G401 (cell line): ENCODE data around the gene ZNF804B. TPM values are rescaled to one million over a fixed set of nuclear protein-coding genes. Genes with fewer than 3 reads are reported as not detected.
A peak's percentile ranks its signal among the peaks of the same experiment; 100 is the strongest.

Experiments used
- DNase-seq: peaks from one replicate; pipeline ENCODE4 v3.0.0-alpha.2; 2015; ENCODE audit warnings: low spot score
- in situ Hi-C: cut with HindIII; loops from 2 replicates; pipeline ENCODE4 v1.10.0; 2016; ENCODE audit warnings: low sequenced_read_pairs, mixed read lengths
- total RNA-seq: library from RNA; depleted of rRNA; stranded (reverse); fragments of >200 nt; shearing (Covaris generic); gene quantifications from 2 replicates; pipeline ENCODE4 v1.2.3, GENCODE V29; 2014

ZNF804B gene
- total RNA-seq, 1 experiment from 2014 or later = not detected

DNA sequence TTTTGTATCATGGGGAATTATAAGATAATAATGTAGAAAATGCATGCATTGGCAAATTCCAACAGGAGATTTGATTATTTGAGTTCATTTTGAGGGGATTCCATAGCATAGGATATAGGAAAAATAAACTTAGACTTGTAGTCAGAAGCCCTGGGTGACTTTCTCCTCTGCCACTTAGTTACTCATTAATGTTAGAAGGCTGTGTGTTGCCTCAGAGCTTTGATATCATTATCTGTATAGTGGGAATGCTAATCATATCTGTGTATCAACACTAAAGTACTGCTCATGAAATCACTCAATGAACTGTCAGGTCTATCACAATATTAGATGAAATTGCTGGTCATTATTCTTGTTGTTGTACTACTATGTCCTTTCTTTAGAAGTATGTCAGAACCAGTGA is 59.1 kb downstream of the ZNF804B start:
- no peak for DNase-seq
- in situ Hi-C loops = no loop called here

DNA sequence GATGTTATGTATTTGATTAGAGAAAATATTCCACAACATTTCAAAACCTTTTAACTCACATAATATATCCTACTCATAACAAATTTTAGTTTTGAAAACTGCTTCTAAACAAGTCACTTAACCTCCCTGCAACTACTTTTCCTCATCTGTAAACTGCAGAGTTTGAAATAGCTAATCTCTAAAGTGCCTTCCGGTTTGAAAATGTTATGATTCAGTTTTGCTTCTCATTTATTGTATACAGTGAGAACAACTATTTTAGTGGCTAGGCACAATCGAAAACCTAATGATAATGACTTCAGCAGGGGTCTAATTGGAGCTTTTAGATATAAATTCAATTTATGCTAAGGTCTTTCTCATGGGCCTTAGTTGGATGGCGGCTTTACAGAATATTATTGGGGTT is 66.7 kb downstream of the ZNF804B start:
- in situ Hi-C loops = no loop called here
- no peak for DNase-seq

DNA sequence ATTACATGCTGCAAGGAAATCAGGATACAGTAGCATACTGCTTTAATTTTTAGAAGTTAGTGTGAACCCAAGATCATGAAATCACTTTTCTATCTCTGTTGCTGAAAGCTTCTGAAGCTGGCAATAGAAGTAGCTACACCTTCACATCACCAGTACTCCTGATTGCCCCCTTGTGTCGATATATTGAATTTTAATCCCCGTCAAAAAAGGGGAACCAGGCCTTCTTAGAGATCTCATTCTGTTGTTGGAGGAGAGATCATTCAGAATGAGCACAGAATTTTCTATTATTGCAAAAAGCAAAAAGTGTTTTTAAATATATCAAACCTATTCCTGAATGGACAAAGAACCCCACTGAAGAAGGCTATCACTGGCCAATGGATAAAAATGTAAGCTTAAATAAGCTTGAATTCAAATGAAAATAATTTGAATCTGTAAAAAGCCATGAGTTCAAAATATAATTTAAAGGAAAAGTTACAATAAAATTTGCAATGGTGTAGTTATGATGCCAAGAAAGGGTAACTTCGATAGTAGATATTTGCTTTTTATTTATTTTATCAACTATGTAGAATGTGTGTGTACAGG is 75.7 kb downstream of the ZNF804B start:
- in situ Hi-C loops = no loop called here
- peak; percentile 38 for DNase-seq

DNA sequence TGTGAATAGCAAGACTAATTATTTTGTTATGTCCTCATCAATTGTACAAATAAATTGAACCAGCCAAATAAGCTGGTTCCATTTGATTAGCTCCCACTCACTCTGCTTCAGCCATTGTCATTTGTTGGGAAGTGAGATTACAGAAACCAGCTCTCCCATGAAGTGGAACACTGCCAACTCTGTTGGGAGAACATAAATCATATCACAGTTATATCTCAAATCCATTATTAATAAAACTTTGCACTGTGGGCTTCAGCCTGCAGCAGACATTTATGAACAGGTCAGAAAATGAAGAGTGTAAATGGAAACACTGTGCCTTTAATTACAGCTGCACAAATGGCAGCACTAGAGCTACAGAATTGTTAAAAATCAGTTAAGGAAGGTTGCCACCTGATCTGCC is 82.7 kb downstream of the ZNF804B start:
- in situ Hi-C loops = no loop called here
- no peak for DNase-seq

DNA sequence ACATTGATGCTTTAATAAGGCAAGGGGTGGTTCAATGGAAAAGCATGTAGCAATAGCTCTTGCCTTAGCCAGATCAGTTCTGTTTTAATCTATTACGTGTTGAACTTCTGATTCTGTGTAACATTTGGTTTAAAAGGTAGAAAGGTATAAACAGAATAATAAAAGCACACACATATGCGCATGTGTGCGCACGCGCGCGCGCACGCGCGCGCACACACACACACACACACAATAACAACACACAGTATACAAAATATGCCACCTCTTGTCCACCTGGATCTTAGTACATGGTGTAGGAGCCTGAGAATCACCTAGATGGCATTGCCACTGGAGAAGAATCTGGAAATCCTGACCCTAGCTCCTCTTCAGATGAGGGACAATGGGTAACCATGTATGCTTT is 85.6 kb downstream of the ZNF804B start:
- in situ Hi-C loops = no loop called here
- DNase-seq = no peak

DNA sequence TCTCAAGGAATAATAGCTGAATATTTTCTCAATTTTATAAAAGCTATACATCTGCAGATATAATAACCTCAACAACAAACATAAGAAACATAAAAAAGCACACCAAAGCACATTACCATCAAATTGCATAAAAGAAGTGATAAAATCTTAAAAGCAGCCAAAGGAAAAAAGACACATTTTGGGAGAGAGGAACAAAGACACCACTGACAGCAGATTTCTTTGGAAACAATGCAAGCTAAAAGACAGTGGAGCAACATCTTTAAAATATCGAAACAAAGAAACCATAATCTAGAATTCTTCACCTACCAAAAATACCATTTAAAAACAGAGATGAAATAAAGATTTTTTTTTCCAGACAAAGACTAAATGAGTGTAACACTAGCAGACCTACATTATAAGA is 91.7 kb downstream of the ZNF804B start:
- DNase-seq = no peak

DNA sequence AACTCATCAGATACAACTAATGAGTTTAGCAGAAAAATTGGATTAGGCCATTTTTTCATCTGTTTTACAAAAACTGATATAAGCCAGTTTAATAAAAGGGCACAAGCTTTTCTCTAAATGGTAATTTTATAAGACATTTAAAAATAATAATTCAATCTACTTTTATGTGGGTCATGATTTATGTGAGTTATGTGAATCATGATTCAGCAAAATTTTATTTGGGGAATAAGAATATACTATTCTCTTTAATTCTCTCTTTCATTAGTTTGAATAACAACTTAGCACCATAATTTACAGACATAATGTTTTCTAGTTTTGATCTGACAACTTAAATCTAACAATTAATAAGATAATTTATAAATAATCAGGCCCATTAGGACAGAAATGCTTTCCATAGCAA is 99.8 kb downstream of the ZNF804B start:
- DNase-seq = no peak
- in situ Hi-C loops = no loop called here

More for the DNA sequence above, 91.7 kb downstream of the ZNF804B start:
- in situ Hi-C loops = no loop called here

DNA sequence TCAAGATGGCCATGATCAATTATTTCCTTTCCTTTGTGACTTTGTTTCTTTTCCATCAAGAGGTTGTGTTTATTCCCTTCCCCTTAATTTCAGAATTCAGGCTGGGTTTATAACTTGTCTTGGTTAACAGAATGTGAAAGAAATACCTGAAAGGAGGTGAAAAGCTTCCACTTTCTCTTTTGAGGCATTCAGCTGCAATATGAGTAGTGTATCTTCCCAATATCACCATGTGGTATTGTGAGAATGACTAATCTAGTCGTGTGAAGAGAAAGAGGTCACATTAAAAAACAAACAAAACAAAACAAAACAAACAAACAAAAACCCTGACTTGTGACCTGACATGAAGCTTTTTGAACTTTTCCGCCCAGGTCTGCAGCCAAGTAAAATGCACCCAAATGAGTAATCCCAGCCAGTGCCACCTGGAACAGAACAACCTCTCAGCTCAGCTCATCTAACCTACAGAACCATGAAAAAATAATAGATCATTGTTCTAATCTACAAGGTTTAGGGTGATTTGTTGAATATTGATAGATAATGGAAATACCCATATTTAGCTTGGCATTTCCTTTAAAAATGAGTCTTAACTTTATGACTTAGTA is 106.9 kb downstream of the ZNF804B start:
- no peak for DNase-seq
- in situ Hi-C loops = no loop called here

DNA sequence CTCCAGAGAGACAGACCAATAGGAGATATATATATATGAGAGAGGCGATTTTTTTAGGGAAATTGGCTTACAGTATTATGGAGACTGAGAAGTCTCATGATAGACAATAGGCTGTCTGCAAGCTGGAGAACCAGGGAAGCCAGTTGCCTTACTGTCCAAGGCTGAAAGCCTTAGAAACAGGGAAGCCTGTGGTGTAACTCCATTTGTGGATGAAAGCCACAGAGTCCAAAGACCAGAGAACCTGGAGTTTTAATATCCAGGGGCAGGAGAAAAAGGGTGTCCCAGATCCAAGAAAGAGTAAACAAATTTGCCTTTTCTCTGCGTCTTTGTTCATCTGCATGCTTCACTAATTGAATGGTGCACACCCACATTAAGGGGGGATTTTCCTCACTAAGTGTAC is 107.7 kb downstream of the ZNF804B start:
- in situ Hi-C loops = no loop called here
- DNase-seq = no peak

DNA sequence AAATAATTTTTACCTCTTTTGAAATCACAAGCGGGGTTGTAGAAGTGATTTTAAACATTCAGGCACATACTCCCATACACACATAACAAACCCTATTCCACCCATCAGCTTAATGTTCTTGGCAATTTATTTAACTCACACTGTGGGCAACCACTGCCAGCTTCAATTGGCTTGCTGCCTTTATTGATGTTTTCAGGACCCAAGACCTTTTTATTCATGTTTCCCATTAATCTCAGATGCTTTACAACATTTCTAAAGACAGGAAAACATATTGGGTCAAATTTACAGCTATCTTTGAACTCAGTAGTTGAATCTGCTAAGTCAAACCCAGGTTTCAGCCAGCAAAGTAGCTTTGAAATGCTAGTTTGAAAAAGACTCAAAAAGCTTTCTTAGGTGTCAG is 109.0 kb downstream of the ZNF804B start:
- in situ Hi-C loops = no loop called here
- DNase-seq = no peak

DNA sequence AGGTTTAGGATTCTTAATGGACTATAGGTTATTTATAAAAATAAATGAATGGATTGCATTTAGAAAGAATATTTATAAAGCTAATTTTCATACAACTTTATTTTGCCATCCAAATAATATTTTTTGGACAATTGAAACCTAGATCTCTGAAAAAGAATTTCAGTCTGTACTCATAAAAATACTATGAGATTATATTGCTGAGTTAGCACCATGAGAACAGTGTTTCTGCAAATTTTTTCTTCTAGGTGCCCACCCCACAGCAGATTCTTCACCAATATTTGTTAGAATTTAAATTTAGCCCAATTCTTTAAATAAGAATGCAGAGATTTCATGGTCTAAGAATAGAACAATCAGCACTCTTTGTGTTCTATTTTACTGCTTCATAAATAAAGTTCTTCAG is 121.6 kb downstream of the ZNF804B start:
- in situ Hi-C loops = no loop called here
- no peak for DNase-seq

DNA sequence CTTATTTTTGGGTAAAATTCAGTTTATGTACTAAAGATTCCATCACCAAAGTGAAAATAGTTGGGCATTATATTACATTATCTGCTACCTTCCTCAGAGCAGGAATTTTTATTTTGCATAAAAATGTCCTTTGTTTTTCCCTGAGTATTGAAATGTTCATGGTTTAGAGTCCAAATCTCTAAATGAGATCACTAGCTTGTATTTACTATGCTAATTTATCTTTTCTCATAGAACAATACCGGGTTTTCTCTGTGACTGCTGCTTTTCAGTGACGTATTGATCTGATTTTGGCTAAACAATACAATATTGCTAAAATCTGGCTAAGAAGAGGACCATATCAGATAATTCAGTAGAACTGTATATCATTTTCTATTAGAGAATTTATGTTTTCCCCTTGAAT is 125.6 kb downstream of the ZNF804B start:
- in situ Hi-C loops = no loop called here
- DNase-seq = no peak

DNA sequence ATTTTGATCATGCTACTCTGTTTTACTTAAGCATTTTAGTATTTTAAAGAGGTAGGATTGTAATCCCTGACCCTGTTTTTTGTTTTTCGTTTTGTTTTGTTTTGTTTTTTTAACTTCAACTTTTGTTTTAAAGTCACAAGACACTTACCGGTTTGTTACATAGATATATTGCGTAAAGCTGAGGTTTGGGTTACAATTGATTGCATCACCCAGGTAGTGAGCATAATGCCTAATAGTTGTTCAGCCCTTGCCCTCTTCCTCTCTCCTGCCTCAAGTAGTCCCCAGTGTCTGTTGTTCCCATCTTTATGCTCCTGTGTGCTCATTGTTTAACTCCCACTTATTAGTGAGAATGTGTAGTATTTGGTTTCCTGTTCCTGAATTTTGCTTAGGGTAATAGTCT is 129.2 kb downstream of the ZNF804B start:
- no peak for DNase-seq
- in situ Hi-C loops = no loop called here

DNA sequence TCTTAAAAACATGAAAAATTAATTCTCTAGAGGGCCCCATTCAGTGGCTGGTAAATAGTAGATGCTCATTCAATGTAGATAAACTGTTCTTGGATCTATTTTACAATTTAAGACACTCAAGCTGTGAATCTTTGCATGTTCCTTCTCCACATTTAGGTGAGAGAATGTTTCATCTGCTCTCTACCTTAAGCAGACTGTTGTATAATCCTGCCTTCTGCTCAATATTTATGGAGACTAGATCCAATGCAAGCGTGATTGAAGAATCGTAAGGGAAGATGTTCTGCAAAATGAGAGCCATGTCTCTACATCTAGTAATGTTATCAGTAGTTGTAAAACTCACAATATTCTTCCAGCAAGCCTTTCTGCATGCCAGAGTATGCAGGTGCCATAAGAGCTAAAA is 151.0 kb downstream of the ZNF804B start:
- no peak for DNase-seq
- in situ Hi-C loops = no loop called here

DNA sequence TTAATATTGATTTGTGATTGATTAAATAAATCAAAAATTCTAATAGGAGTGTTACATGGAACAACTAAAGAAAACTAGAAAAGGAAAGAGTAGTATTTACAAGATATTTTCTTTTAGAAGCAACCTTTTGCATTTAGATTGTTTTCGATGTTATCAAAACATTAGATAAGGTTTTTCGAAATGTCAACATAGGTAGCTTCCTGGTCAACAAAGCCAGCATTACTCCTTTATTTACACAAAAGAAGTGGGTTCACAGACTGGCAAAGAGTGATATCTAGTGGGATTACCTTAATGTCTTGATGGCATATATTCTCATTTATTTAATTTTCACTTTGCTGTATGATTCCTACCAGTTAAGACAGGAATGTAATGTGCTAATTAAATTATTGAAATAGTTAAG is 153.4 kb downstream of the ZNF804B start:
- in situ Hi-C loops = no loop called here
- DNase-seq = no peak

DNA sequence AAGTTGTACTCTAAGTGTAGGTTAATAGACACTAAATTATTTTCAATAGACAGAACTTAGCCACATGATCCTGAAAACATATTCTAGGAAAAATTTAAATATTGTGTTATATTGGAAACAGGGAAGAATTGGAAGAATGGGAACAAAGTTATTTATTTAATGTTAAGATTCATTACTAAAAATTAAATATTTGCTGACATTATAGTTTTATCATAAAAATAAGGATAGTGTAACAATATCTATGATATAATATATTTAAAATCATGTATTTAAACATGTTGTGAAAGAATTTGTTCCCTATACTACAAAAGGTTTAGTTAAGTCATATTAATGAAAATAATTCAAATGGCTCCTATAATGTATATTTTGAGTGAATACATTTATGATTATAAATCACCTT is 156.1 kb downstream of the ZNF804B start:
- in situ Hi-C loops = no loop called here

DNA sequence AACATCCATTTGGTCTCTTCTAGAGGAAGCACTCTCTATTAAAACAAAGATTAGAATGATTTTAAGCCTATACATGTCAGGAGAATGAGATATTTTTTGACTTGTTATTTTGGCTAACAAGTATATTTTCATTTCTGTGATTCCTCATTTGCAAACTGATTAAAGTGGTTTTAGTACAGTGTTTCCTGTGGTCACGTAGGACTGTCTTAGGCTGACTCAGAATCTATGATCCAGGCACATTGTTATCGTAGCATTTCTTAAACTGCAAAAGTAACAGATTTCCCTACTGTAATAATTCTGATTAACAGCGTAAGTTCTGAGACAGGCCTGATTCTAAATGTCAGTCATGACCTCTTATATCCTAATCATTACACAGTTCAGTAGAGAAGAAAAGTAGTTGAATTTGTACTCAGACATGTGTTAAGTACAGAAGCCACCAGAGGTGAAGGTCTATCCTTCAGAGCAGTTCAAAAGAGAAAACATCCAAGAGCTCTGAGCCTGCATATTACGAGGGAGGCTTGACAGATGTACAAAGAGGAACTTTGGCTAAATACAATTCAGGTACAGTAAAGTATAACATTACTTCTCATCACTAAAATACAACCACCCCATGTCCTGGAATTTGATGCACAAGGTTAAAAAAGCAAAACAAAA is 160.1 kb downstream of the ZNF804B start:
- in situ Hi-C loops = no loop called here
- DNase-seq = no peak

More for the DNA sequence above, 156.1 kb downstream of the ZNF804B start:
- no peak for DNase-seq

DNA sequence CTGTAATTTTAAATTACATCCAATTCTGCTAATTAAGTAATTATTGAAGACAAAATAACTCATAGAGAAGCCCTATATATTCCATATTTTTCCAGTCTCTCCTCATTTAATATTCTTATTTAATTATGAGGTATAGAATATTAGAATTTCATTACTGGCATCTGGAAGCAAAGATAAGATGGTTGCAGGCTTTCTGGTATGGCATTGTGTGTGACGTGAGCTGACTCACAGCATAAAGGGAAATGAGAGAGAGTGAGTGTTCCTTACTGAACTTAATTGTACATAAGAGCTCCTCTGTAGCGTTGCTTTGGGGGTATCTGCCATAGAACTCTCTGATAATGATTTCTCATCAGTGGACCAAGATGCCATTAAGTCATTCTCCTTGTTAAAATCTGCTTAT is 163.4 kb downstream of the ZNF804B start:
- no peak for DNase-seq
- in situ Hi-C loops = no loop called here

DNA sequence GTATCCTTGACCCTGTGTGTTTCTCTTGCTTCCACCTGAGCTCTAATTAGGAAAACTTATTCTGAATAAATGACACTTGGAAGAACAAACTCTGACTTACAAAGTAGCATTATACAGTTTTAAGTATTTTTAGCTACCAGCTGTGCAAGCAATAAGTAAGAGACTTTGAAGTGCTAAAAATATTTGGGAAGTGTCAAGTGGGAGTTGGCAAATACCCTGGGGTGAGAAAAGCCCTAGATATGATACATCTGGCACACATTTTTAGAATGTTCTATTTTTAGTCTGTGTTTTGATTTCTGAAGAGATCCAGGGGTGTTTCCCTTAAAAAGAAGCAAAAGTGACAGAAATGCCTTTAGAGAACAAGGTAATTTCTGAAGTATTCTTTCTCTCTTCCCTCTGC is 168.8 kb downstream of the ZNF804B start:
- no peak for DNase-seq
- in situ Hi-C loops = no loop called here

DNA sequence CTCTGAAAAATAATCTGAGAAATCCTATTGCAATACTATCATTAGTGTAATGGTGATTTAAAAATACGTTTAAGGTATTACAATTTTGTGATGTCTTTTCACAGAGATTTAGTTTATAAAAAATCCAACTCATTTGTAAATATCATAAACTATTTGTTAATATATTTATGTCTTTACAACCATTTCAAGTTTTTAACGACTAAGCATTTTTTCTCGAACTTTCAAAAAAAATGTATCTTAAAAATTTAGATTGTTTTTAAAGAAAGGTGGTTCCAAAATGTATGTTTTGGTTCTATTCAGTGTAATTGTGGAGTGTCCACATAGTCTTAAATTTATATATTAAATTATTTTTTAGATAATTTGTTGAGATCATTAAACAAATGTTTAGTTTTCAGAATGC is 170.2 kb downstream of the ZNF804B start:
- DNase-seq = no peak
- in situ Hi-C loops = no loop called here

DNA sequence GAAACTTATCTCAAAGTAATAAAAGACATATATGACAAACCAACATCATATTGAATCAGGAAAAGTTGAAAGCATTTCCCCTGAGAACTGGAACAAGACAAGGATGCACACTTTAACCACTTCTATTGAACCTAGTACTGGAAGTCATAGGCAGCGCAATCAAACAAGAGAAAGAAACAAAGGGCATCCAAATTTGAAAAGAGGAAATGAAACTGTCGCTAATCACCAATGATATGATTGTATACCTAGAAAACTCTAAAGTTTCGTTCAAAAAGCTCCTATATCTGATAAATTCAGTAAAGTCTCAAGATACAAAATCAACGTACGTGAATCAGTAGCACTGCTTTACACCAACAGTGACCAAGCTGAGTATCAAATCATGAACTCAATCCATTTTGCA is 173.8 kb downstream of the ZNF804B start:
- no peak for DNase-seq
- in situ Hi-C loops = no loop called here
